Posterior vena cava (tissue), 2 donors: Measurements from ENCODE around the gene TCOF1. TPM values are rescaled to one million over a fixed set of nuclear protein-coding genes. Genes with fewer than 3 reads are reported as not detected.

Experiments used
- DNase-seq: peaks from one replicate; pipeline ENCODE4 v3.0.0-alpha.2; 2020; ENCODE audit warnings: low spot score
- intact Hi-C, 2 donors: fragments of 100-400 bp; cut with DNase I; formaldehyde crosslinking; loops; one replicate each; pipeline versions ENCODE4 v1.14.1 to v1.14.2; 2022 to 2023
- total RNA-seq, 2 donors: library from RNA; stranded (reverse); fragmentation: NEBNext Ultra II Directional; extraction: Animal tissue kit (Norgen Biotek cat#: 25700); gene quantifications; one replicate each; pipeline ENCODE4 v1.2.1, GENCODE V29; 2021
- donor health status: DM: yes; HTN: yes; CAD: no.
- donor health status: DM: yes; HTN: yes; CAD: no.

Gene TCOF1
- total RNA-seq, 2 donors from 2014 or later, result 19.2 to 24.4 TPM

GRCh38 chr5:150438873-150439546 lies 81.5 kb downstream of the TCOF1 start:
- no peak for DNase-seq
- intact Hi-C loops, result loop anchor here in 1 of 2 donors (10.0 kb wide), 1 partner anchor 174 kb away; no protein-coding TSS in a partner anchor

DNA sequence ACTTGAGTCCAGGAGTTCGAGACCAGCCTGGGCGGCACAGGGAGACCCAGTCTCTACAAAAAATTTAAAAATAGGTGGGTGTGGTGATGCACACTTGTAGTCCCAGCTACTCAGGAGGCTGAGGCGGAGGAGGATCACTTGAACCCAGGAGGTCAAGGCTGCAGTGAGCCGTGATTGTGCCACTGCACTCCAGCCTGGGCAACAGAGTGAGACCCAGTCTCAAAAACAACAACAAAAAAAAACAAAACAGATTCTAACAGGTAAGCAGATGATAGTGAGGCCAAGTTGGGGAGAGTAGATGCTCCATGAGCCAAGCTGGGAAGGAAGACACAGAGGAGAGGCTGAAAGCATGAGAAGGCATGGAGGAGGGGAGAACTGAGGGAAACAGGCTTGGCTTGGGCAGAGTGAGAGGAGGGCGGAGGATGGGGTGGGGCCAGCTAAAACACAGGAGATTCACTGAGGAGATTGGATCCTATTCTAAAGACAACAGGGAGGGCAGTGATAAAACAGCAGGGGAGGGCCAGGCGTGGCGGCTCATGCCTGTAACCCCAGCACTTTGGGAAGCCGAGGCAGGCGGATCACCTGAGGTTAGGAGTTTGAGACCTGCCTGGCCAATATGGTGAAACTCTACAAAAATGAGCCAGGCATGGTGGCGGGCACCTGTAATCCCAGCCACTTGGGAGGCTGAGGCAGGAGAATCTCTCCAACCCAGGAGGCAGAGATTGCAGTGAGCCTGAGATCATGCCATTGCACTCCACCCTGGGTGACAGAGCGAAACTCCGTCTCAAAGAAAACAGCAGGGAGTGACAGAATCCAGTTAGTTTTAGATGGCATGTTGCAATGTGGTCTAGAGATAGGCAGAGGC lies 83.7 kb downstream of the TCOF1 start:
- DNase-seq, result no peak
- intact Hi-C loops, result no loop called here

- intact Hi-C loops, result no loop called here
- DNase-seq, result no peak
Observed at GRCh38 chr5:150441813-150442698, 84.6 kb downstream of the TCOF1 start.

DNA sequence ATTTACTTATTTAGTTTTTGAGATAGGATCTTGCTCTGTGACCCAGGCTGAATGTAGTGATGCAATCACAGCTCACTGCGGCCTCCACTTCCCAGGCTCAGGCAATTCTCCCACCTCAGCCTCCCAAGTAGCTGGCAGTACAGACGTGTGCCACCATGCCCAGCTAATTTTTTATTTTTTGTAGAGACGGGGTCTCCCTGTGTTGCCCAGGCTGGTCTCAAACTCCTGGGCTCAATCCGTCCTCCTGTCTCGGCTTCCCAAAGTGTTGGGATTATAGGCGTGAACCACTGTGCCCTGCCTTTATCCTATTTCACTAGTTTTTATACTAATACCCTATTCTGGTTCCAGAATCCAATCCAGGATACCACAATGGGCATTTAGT lies 85.2 kb downstream of the TCOF1 start:
- no peak for DNase-seq
- intact Hi-C loops, result no loop called here

DNA sequence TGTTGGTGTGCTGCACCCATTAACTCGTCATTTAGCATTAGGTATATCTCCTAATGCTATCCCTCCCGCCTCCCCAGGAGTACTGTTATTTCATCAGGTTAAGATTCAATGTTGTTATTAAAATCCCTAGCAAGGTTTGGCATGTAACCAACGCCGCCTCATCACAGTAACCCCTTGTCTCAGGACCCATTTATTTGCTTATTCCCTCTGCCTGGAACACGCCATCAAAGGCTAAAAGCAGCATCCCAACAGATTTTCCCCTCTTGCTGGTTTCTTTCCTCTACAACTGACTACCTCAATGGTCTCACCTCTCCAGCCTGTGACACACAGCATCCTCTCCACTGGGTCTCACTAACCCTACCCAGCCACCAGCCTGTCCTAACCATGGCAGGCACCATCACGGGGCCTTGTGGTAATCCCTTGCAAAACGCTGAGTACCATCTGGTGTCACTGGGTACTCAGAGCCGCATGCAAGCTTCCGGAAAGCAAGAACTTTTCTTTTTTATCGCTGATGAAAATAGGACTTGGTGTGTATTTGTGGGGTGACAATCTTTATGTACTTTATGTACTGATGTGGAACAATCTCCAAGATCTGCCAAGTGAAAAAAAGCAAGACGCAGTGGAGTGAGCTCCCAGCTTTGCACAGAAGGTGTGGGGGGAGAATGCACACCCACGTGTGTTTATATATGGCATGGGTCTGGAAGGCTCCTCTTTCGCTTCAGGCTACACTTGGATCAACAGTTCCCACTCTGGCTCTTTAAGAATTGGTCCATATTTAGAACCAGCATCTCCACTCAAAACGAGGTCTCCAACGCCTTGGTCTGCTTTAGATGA lies 86.0 kb downstream of the TCOF1 start:
- intact Hi-C loops, result no loop called here
- DNase-seq, result no peak

DNA sequence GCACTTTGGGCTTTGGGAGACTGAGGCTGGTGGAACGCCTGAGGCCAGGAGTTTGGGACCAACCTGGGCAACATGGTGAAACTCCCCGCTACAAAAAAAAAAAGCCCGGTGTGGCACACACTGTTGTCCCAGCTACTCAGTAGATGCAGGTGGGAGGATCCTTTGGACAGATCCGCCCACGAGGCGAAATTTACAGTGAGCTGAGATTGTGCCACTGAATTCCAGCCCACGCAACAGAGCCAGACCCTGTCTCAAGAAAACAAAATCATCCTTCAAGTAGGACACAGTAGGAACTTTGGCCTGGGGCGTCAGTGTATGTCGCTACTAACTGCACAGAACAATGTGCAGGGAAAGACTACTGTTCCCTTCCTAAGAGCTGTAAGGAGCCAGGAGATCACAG lies 87.3 kb downstream of the TCOF1 start:
- intact Hi-C loops, result no loop called here
- DNase-seq, result no peak

GRCh38 chr5:150446088-150446487 lies 88.6 kb downstream of the TCOF1 start:
- intact Hi-C loops, result no loop called here
- no peak for DNase-seq

DNA sequence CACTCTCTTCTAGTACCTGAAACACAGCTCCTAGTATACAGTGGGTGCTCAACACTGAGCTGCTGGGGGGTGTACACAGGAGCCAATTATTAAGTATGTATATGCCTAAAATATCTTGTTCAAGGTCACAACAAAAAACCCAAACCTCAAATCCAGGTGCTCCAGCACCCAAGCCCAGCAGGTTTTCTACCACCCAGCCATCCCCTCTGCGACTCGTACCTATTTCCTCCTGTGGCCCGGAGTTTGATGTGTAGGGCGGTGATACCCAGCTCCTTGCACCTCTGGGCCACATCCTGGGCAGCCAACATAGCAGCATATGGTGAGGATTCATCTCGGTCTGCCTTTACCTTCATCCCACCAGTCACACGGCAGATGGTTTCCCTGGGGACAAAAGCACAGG lies 89.1 kb downstream of the TCOF1 start:
- intact Hi-C loops, result no loop called here
- no peak for DNase-seq

DNA sequence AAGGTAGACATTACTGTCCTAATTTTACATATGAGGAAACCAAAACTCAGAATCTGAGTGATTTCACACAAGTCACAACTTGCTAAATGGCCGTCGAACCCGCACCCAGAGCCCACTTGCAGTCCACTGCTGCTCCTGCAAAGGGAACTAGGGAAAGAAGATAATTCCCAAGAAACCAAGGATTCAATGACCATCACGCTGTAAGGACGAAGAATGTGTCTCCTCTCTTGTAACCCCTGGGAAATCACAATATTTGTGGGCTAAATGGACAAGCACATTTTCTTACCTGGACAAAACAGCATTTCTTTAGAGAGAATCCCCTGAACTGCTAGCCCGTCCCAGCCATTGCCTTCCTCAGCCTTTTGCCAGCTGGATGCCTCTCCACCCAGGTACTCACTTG lies 89.7 kb downstream of the TCOF1 start:
- intact Hi-C loops, result no loop called here
- DNase-seq, result no peak

DNA sequence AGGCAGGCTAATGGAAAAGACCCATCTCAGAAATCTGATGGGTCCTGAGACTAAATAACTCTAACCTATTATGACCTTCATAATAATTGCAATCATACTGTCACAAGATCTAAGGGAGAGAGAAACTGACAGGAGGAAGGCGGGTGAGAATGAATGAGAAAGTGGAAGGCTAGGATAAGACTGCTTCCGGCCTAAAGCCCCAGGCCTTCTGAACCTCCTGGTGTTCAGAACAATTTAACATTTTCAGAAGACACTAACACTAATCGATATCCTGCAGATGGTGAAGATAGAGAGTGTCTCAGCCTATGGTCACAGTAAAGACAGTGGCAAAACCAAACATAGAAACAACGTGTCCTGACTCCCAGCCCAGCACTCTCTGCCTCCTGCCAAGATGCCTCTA lies 90.8 kb downstream of the TCOF1 start:
- no peak for DNase-seq
- intact Hi-C loops, result no loop called here

GRCh38 chr5:150448952-150449516 lies 91.5 kb downstream of the TCOF1 start:
- intact Hi-C loops, result no loop called here

More at GRCh38 chr5:150448952-150449516, 91.5 kb downstream of the TCOF1 start:
- DNase-seq, result no peak

Other genes starting within 250 kb of the TCOF1 start
- 100 to 1,000 TPM; 251 to 394 TPM for gene PDGFRB, start 201.9 kb upstream of the TCOF1 start, total RNA-seq
- gene CDX1, start 190.9 kb upstream of the TCOF1 start, total RNA-seq, result under 1 TPM in 1 of 2 donors, not detected in 1; 0.28 TPM
- under 1 TPM; 0.14 to 0.19 TPM for gene SLC6A7, start 167.6 kb upstream of the TCOF1 start, total RNA-seq
- under 1 TPM; 0.23 to 0.29 TPM for gene CAMK2A, start 67.9 kb upstream of the TCOF1 start, total RNA-seq
- 1 to 10 TPM; 1.3 to 1.9 TPM for gene ARSI, start 54.8 kb upstream of the TCOF1 start, total RNA-seq
- 100 to 1,000 TPM; 279 to 566 TPM for gene CD74, start 55.2 kb downstream of the TCOF1 start, total RNA-seq
- 1,000 to 10,000 TPM; 1,337 to 1,411 TPM for gene RPS14, start 92.0 kb downstream of the TCOF1 start, total RNA-seq
- 10 to 100 TPM; 57.9 to 68.8 TPM for gene NDST1, start 150.4 kb downstream of the TCOF1 start, total RNA-seq